IMR-90 (cell line): ENCODE measurements around the gene S100A8. TPM values are rescaled to one million over a fixed set of nuclear protein-coding genes. Genes with fewer than 3 reads are reported as not detected.

Experiments used
- ATAC-seq: fragments of 200-7000 bp; cut with Tn5 transposase; 2 replicates; pipeline ENCODE4 v1.9.1; 2020; ENCODE audit warnings: low read depth, mild to moderate bottlenecking, moderate library complexity
- BruUV-seq: library from RNA; stranded (reverse); fragments of 400-500 nt; replicated peaks from 2 replicates; lab custom pipeline; 2021; lab: Mats Ljungman, UMichigan
- CTCF ChIA-PET: fragments of 300-600 bp; formaldehyde crosslinking; extraction: SDS; loops from one replicate; lab custom pipeline; 2021; ENCODE audit warnings: antibody characterized with exemption; lab: Yijun Ruan, JAX
- POLR2A ChIA-PET: fragments of 300-600 bp; sonication (Branson Sonifier 250); formaldehyde crosslinking; loops from one replicate; lab custom pipeline; 2022; ENCODE audit warnings: antibody characterized with exemption; ENCODE audit not compliant: unreplicated experiment; lab: Charles Lee
- DNase-seq: peaks from one replicate; pipeline ENCODE4 v3.0.0; 2013
- H2AFZ ChIP-seq: replicated peaks from 2 replicates; pipeline ENCODE3; 2013; ENCODE audit warnings: low read length, mild to moderate bottlenecking; ENCODE audit not compliant: poor library complexity
- H2AK5ac ChIP-seq: 2 replicates; pipeline ENCODE4 v1.6.1; 2013; ENCODE audit warnings: low read depth, low read length, inconsistent platforms
- H2AK9ac ChIP-seq: replicated peaks from 2 replicates; pipeline ENCODE3; 2013; ENCODE audit warnings: mild to moderate bottlenecking, low read depth, low read length, moderate library complexity; ENCODE audit not compliant: poor library complexity
- H2BK120ac ChIP-seq: 2 replicates; pipeline ENCODE4 v1.6.1; 2013; ENCODE audit warnings: low read depth, low read length, inconsistent platforms
- H2BK15ac ChIP-seq: 3 replicates; pipeline ENCODE4 v1.6.1; 2013; ENCODE audit warnings: low read depth, low read length, inconsistent platforms
- H2BK20ac ChIP-seq: 2 replicates; pipeline ENCODE4 v1.6.1; 2013; ENCODE audit warnings: low read depth, mild to moderate bottlenecking, inconsistent platforms, low read length, moderate library complexity
- H2BK5ac ChIP-seq: 2 replicates; pipeline ENCODE4 v1.6.1; 2013; ENCODE audit warnings: mild to moderate bottlenecking, low read depth, low read length, inconsistent platforms; ENCODE audit not compliant: poor library complexity, severe bottlenecking
- H3K14ac ChIP-seq: replicated peaks from 2 replicates; pipeline ENCODE4 v1.6.1; 2013; ENCODE audit warnings: low read depth, low read length, inconsistent platforms
- H3K18ac ChIP-seq: 2 replicates; pipeline ENCODE4 v1.6.1; 2013; ENCODE audit warnings: low read depth, low read length, control low read depth
- H3K23ac ChIP-seq: 2 replicates; pipeline ENCODE4 v1.6.1; 2013; ENCODE audit warnings: low read depth, low read length, inconsistent platforms
- H3K27ac ChIP-seq: 2 replicates; pipeline ENCODE4 v1.5.1; 2013; ENCODE audit warnings: mild to moderate bottlenecking, control low read depth, low read length; ENCODE audit not compliant: insufficient read depth
- H3K27me3 ChIP-seq: 2 replicates; pipeline ENCODE4 v1.6.1; 2013; ENCODE audit warnings: low read length; ENCODE audit not compliant: control insufficient read depth, insufficient read depth
- H3K36me3 ChIP-seq: 2 replicates; pipeline ENCODE4 v1.6.1; 2013; ENCODE audit warnings: low read length, mixed read lengths; ENCODE audit not compliant: control insufficient read depth, insufficient read depth
- H3K4ac ChIP-seq: 2 replicates; pipeline ENCODE4 v1.6.1; 2013; ENCODE audit warnings: low read depth, low read length, inconsistent platforms
- H3K4me1 ChIP-seq: 2 replicates; pipeline ENCODE4 v1.6.1; 2013; ENCODE audit warnings: low read length, mixed read lengths; ENCODE audit not compliant: control insufficient read depth, insufficient read depth
- H3K4me2 ChIP-seq: 2 replicates; pipeline ENCODE4 v1.6.1; 2013; ENCODE audit warnings: low read depth, mild to moderate bottlenecking, control low read depth, low read length, moderate library complexity
- H3K4me3 ChIP-seq: 2 replicates; pipeline ENCODE4 v1.5.1; 2013; ENCODE audit warnings: low read depth, mild to moderate bottlenecking, control low read depth, low read length, moderate library complexity; ENCODE audit not compliant: insufficient read depth
- H3K56ac ChIP-seq: 2 replicates; pipeline ENCODE4 v1.6.1; 2013; ENCODE audit warnings: low read length, inconsistent platforms; ENCODE audit not compliant: insufficient read depth; ENCODE audit errors: extremely low read depth
- H3K79me1 ChIP-seq, 2 experiments: 2 replicates each; pipeline ENCODE4 v1.6.1; 2013; ENCODE audit warnings: low read length in 2 of 2, inconsistent platforms in 1 of 2, low read depth in 1 of 2
- H3K9ac ChIP-seq: 2 replicates; pipeline ENCODE4 v1.6.1; 2013; ENCODE audit warnings: low read depth, low read length, control low read depth
- H3K9me1 ChIP-seq: 2 replicates; pipeline ENCODE4 v1.6.1; 2013; ENCODE audit warnings: low read length, inconsistent platforms; ENCODE audit not compliant: insufficient read depth
- H3K9me3 ChIP-seq: 2 replicates; pipeline ENCODE4 v1.6.1; 2013; ENCODE audit warnings: low read length; ENCODE audit not compliant: control insufficient read depth, insufficient read depth
- H4K20me1 ChIP-seq: 2 replicates; pipeline ENCODE4 v1.6.1; 2013; ENCODE audit warnings: low read length, inconsistent platforms; ENCODE audit not compliant: insufficient read depth
- H4K5ac ChIP-seq: 2 replicates; pipeline ENCODE4 v1.6.1; 2013; ENCODE audit warnings: mild to moderate bottlenecking, low read depth, low read length, control low read depth
- H4K8ac ChIP-seq, 2 experiments: 2 replicates each; pipeline ENCODE4 v1.6.1; 2013; ENCODE audit warnings: low read depth in 2 of 2, low read length in 2 of 2, control low read depth in 1 of 2, inconsistent platforms in 1 of 2
- H4K91ac ChIP-seq: 2 replicates; pipeline ENCODE4 v1.6.1; 2013; ENCODE audit warnings: low read depth, low read length, inconsistent platforms; ENCODE audit not compliant: insufficient read depth
- BHLHE40 ChIP-seq: fragments of 150-350 bp; IDR thresholded peaks from 2 replicates; pipeline ENCODE4 v1.6.1; 2016; ENCODE audit warnings: mild to moderate bottlenecking, low read depth, low read length
- CEBPB ChIP-seq: IDR thresholded peaks from 2 replicates; pipeline ENCODE4 v1.6.1; 2012; ENCODE audit warnings: low read depth, low read length, improper control_type of control experiment
- CHD1 ChIP-seq: IDR thresholded peaks from 2 replicates; pipeline ENCODE4 v1.6.1; 2012; ENCODE audit warnings: low read depth, low read length, improper control_type of control experiment
- ELK1 ChIP-seq: fragments of 150-350 bp; IDR thresholded peaks from 2 replicates; pipeline ENCODE4 v1.6.1; 2016; ENCODE audit warnings: low read depth, mild to moderate bottlenecking, low read length, moderate library complexity, borderline replicate concordance
- FOS ChIP-seq: fragments of 150-350 bp; IDR thresholded peaks from 2 replicates; pipeline ENCODE4 v1.6.1; 2016; ENCODE audit warnings: low read depth, low read length
- MAFK ChIP-seq: IDR thresholded peaks from 2 replicates; pipeline ENCODE4 v1.6.1; 2012; ENCODE audit warnings: low read depth, low read length, improper control_type of control experiment
- MAZ ChIP-seq: IDR thresholded peaks from 2 replicates; pipeline ENCODE4 v1.6.1; 2012; ENCODE audit warnings: low read depth, mild to moderate bottlenecking, low read length, improper control_type of control experiment, moderate library complexity, borderline replicate concordance
- MXI1 ChIP-seq: IDR thresholded peaks from 2 replicates; pipeline ENCODE4 v1.6.1; 2012; ENCODE audit warnings: low read depth, mild to moderate bottlenecking, low read length, moderate library complexity, borderline replicate concordance
- NFE2L2 ChIP-seq: fragments of 150-350 bp; IDR thresholded peaks from 2 replicates; pipeline ENCODE4 v1.6.1; 2016; ENCODE audit warnings: low read depth, mild to moderate bottlenecking, low read length
- POLR2A ChIP-seq: IDR thresholded peaks from 2 replicates; pipeline ENCODE4 v1.6.1; 2012; ENCODE audit warnings: mild to moderate bottlenecking, low read depth, low read length
- RAD21 ChIP-seq: IDR thresholded peaks from 2 replicates; pipeline ENCODE4 v1.6.1; 2012; ENCODE audit warnings: low read length, improper control_type of control experiment
- RCOR1 ChIP-seq: IDR thresholded peaks from 2 replicates; pipeline ENCODE4 v1.6.1; 2012; ENCODE audit warnings: mild to moderate bottlenecking, low read length, improper control_type of control experiment; ENCODE audit not compliant: insufficient replicate concordance
- RFX5 ChIP-seq: IDR thresholded peaks from 2 replicates; pipeline ENCODE4 v1.8.0; 2012; ENCODE audit warnings: low read depth, mild to moderate bottlenecking, low read length, moderate library complexity
- SMC3 ChIP-seq: fragments of 150-350 bp; IDR thresholded peaks from 2 replicates; pipeline ENCODE4 v1.6.1; 2016; ENCODE audit warnings: low read depth, mild to moderate bottlenecking, antibody characterized with exemption, low read length, moderate library complexity
- USF2 ChIP-seq: fragments of 150-350 bp; IDR thresholded peaks from 2 replicates; pipeline ENCODE4 v1.6.1; 2017; ENCODE audit warnings: mild to moderate bottlenecking, antibody characterized with exemption, low read length, low read depth
- WGBS, 2 experiments: methylation state at CpG; one replicate each; pipeline versions ENCODE4 v1.1.5 to v1.1.7; 2013; ENCODE audit warnings: missing lambda C conversion rate in 2 of 2; ENCODE audit not compliant: insufficient read length in 1 of 2; ENCODE audit errors: extremely low coverage in 2 of 2; 5-methylcytosine and 5-hydroxymethylcytosine counted together
- dilution Hi-C: fragments of 300-500 bp; cut with HindIII; formaldehyde crosslinking; loops from one replicate; pipeline ENCODE4 v1.14.3; 2018; ENCODE audit warnings: low sequenced_read_pairs; ENCODE audit not compliant: unreplicated experiment
- in situ Hi-C: fragments of 300-500 bp; cut with MboI; formaldehyde crosslinking; loops from 3 replicates; pipeline ENCODE4 v1.14.3; 2019; ENCODE audit warnings: low sequenced_read_pairs, inconsistent platforms, mixed read lengths
- intact Hi-C: fragments of 100-400 bp; cut with micrococcal nuclease; formaldehyde crosslinking; loops from 2 replicates; pipeline ENCODE4 v1.10.0; 2022
- polyA plus RNA-seq, 3 experiments: library from polyadenylated mRNA; depleted of rRNA; stranded (reverse); fragments of >200 nt; gene quantifications; 2 replicates each; pipeline ENCODE4 v1.2.3, GENCODE V29; 2012; ENCODE audit warnings: low replicate concordance in 1 of 3
- total RNA-seq: library from RNA; depleted of rRNA; stranded (reverse); fragments of >200 nt; gene quantifications from 2 replicates; pipeline ENCODE4 v1.2.3, GENCODE V29; 2012
- TF ChIP-seq, protein P1 (sequence below): conservative IDR thresholded peaks from 2 replicates; pipeline ENCODE4 v1.5.1; 2012; ENCODE audit warnings: mild to moderate bottlenecking, low read depth, low read length, improper control_type of control experiment

The S100A8 gene
- total and polyA plus RNA-seq, 2 of the 4 experiments (the other 2 are of a cell fraction): not detected

DNA sequence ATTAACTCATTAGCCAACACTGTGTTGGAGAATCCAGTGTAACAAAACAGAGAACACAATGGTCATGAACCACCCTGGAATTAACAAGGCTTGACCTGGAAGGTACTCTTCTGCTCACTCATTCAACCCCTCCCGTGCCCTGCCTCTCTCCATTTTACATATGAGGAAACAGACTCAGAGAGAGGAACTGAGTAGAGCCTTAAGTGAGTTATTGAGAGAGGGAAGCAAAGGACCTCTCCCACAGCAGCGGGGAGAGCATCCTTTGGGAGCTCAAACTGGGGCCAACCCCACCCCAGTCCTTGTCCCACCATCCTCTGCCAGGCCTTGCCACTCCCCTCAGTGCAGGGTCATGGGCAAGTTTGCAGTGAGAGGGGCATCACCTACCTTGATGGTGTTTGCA lies 16.8 kb downstream of the S100A8 start:
- Histone ChIP-seq H3K9ac (no peak overlapping the region), H4K20me1 (no peaks in the 10 kb centered on the region), H3K4me2 (no peak overlapping the region), H3K9me3 (no peaks in the 10 kb centered on the region), H2AK9ac (no peak overlapping the region), H3K27ac (no peak overlapping the region), H2BK20ac (no peak overlapping the region), H4K91ac (no peak overlapping the region), H3K4ac (no peak overlapping the region), H4K5ac (no peak overlapping the region), H2BK5ac (no peak overlapping the region), H3K18ac (no peak overlapping the region), H3K9me1 (no peaks in the 10 kb centered on the region), H3K36me3 (no peaks in the 10 kb centered on the region), H3K27me3 (peaks cover 2% of the 10 kb centered on the region; the same call in 1 of the 2 replicates), H3K79me1 (no peaks in the 10 kb centered on the region), H2AK5ac (no peak overlapping the region), H2BK15ac (no peak overlapping the region), H3K4me1 (no peaks in the 10 kb centered on the region), H3K56ac (no peak overlapping the region), H3K4me3 (no peak overlapping the region), H3K14ac (no peak overlapping the region), H4K8ac (no peak overlapping the region), H3K23ac (no peak overlapping the region), H2BK120ac (no peak overlapping the region), H2AFZ (no peak overlapping the region)
- no TSS peak for BruUV-seq
- no CpG with 5 or more reads among the region's 2 CpGs for WGBS, 2 experiments
- DNase-seq: no peak
- POLR2A ChIA-PET: no interaction called here
- CTCF ChIA-PET: no interaction called here
- in situ Hi-C loops: no loop called here
- intact Hi-C loops: no loop called here
- dilution Hi-C loops: no loop called here
- no peak for ATAC-seq
- TF ChIP-seq RAD21 (no peak), ELK1 (no peak), RCOR1 (no peak), MXI1 (no peak), FOS (no peak), POLR2A (no peak), SMC3 (no peak), RFX5 (no peak), CHD1 (no peak), MAZ (no peak), USF2 (no peak), BHLHE40 (no peak), NFE2L2 (no peak), MAFK (no peak), CEBPB (no peak)
- TF ChIP-seq, protein P1, sequence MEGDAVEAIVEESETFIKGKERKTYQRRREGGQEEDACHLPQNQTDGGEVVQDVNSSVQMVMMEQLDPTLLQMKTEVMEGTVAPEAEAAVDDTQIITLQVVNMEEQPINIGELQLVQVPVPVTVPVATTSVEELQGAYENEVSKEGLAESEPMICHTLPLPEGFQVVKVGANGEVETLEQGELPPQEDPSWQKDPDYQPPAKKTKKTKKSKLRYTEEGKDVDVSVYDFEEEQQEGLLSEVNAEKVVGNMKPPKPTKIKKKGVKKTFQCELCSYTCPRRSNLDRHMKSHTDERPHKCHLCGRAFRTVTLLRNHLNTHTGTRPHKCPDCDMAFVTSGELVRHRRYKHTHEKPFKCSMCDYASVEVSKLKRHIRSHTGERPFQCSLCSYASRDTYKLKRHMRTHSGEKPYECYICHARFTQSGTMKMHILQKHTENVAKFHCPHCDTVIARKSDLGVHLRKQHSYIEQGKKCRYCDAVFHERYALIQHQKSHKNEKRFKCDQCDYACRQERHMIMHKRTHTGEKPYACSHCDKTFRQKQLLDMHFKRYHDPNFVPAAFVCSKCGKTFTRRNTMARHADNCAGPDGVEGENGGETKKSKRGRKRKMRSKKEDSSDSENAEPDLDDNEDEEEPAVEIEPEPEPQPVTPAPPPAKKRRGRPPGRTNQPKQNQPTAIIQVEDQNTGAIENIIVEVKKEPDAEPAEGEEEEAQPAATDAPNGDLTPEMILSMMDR: no peak
